Lower lobe of right lung (tissue), 2 donors: Measurements from ENCODE around the gene GPN3. TPM values are rescaled to one million over a fixed set of nuclear protein-coding genes. Genes with fewer than 3 reads are reported as not detected.

Experiments
- ATAC-seq, 2 donors: fragments of 200-7000 bp; cut with Tn5 transposase; one replicate each; pipeline ENCODE4 v1.9.1; 2020 to 2022; ENCODE audit warnings: mild to moderate bottlenecking in 2 of 2, moderate library complexity in 2 of 2
- DNase-seq: peaks from one replicate; pipeline ENCODE4 v3.0.0-alpha.2; 2020
- H3K27ac ChIP-seq: fragments of 200-600 bp; one replicate; pipeline ENCODE4 v1.8.0; 2022
- H3K27me3 ChIP-seq: fragments of 200-600 bp; one replicate; pipeline ENCODE4 v1.8.0; 2022; ENCODE audit warnings: low read depth
- H3K36me3 ChIP-seq: fragments of 200-600 bp; one replicate; pipeline ENCODE4 v1.8.0; 2022; ENCODE audit warnings: mild to moderate bottlenecking
- H3K4me1 ChIP-seq: fragments of 200-600 bp; one replicate; pipeline ENCODE4 v1.8.0; 2022
- H3K4me3 ChIP-seq: fragments of 200-600 bp; one replicate; pipeline ENCODE4 v1.8.0; 2022; ENCODE audit warnings: mild to moderate bottlenecking
- H3K9me3 ChIP-seq: fragments of 200-600 bp; one replicate; pipeline ENCODE4 v1.8.0; 2022
- intact Hi-C: fragments of 100-400 bp; cut with DNase I; formaldehyde crosslinking; loops from one replicate; pipeline ENCODE4 v1.11.0; 2022
- total RNA-seq: library from RNA; stranded (reverse); fragmentation: NEBNext Ultra II Directional; extraction: Animal tissue kit (Norgen Biotek cat#: 25700); gene quantifications from one replicate; pipeline ENCODE4 v1.2.1, GENCODE V29; 2021
- TF ChIP-seq, protein P1 (sequence below): fragments of 200-600 bp; IDR thresholded peaks from one replicate; pipeline ENCODE4 v1.8.0; 2022; ENCODE audit warnings: antibody characterized with exemption, mild to moderate bottlenecking
- donor health status: DM: no; HTN: yes; CAD: no; lungs with severe emphysema.

The GPN3 gene
- total RNA-seq, 1 donor from 2014 or later: 18.9 TPM

- no peak for ATAC-seq
- Histone ChIP-seq H3K27me3 (no peaks in the 10 kb centered on the region), H3K4me3 (no peak overlapping the region), H3K27ac (no peak overlapping the region), H3K36me3 (no peaks in the 10 kb centered on the region), H3K4me1 (peaks cover 15% of the 10 kb centered on the region), H3K9me3 (no peaks in the 10 kb centered on the region)
- intact Hi-C loops: no loop called here
- TF ChIP-seq, protein P1, sequence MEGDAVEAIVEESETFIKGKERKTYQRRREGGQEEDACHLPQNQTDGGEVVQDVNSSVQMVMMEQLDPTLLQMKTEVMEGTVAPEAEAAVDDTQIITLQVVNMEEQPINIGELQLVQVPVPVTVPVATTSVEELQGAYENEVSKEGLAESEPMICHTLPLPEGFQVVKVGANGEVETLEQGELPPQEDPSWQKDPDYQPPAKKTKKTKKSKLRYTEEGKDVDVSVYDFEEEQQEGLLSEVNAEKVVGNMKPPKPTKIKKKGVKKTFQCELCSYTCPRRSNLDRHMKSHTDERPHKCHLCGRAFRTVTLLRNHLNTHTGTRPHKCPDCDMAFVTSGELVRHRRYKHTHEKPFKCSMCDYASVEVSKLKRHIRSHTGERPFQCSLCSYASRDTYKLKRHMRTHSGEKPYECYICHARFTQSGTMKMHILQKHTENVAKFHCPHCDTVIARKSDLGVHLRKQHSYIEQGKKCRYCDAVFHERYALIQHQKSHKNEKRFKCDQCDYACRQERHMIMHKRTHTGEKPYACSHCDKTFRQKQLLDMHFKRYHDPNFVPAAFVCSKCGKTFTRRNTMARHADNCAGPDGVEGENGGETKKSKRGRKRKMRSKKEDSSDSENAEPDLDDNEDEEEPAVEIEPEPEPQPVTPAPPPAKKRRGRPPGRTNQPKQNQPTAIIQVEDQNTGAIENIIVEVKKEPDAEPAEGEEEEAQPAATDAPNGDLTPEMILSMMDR: no peak
- DNase-seq: no peak
These were observed 37.3 kb upstream of the GPN3 start for GRCh38 chr12:110505332-110505731.

DNA sequence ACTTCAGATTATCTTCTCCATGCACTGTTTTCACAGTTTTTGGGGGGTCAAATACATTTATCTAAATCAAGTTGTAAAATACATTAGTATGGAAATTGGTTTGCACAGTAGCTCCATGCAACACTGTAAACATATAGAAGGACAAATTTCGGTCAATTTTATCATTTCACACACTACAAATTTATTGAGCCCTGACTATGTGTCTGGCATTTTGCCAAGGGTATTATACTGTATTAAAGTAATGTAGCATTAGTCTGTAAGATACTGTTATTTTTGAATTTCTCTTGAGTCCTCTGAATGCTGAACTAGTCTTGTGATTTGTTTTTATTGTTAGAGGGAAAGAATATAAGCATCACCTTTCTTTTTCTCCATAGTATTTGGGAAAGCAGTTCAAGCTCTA is 35.4 kb upstream of the GPN3 start:
- intact Hi-C loops: no loop called here
- no peak for DNase-seq
- TF ChIP-seq, protein P1: no peak
- H3K27ac ChIP-seq: no peak overlapping the region
- no peak overlapping the region for H3K4me3 ChIP-seq
- no peaks in the 10 kb centered on the region for H3K9me3 ChIP-seq
- H3K4me1 ChIP-seq: peaks cover 34% of the 10 kb centered on the region
- no peak for ATAC-seq
- no peaks in the 10 kb centered on the region for H3K36me3 ChIP-seq
- H3K27me3 ChIP-seq: no peaks in the 10 kb centered on the region

- Histone ChIP-seq H3K9me3 (no peaks in the 10 kb centered on the region), H3K27me3 (no peaks in the 10 kb centered on the region), H3K4me1 (peaks cover 39% of the 10 kb centered on the region), H3K36me3 (no peaks in the 10 kb centered on the region), H3K27ac (peak within 1 kb of the TSS; percentile 93), H3K4me3 (peak within 1 kb of the TSS; percentile 96)
- intact Hi-C loops: no loop called here
- ATAC-seq (peak; percentile 98 to 99), DNase-seq (peak; percentile 99)
- TF ChIP-seq, protein P1: no peak
These were observed 34.0 kb upstream of the GPN3 start, which contains the start of the genes RAD9B and VPS29 for GRCh38 chr12:110501752-110502738. Gene RAD9B (plus strand): TSS chr12:110502331. CDS start chr12:110502338, 7 bp downstream. Gene VPS29 (minus strand): TSS chr12:110502111. CDS start chr12:110502051, 60 bp downstream.

DNA sequence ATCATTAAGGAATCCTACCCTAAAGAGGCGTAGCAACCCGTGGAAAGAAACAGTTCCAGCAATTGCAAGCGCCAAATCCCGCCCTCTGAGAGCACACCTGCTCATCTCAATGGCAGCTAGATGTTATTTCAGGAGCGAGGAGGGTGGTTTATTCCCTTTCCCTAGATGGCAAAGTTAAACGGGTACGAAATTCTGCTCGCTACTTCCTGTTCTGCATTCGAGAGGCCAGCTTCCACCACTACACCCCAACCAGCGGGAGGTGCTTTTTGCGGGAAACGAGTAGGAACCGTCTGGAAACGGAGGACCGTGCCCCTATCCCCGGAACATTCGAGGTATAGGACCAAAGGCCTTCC is 33.3 kb upstream of the GPN3 start:
- peaks cover under 1% of the 10 kb centered on the region for H3K36me3 ChIP-seq
- no peaks in the 10 kb centered on the region for H3K27me3 ChIP-seq
- H3K9me3 ChIP-seq: no peaks in the 10 kb centered on the region
- intact Hi-C loops: no loop called here
- peak; percentile 43 to 59 for ATAC-seq
- peak overlapping the region; percentile 93 for H3K27ac ChIP-seq
- peak overlapping the region; percentile 96 for H3K4me3 ChIP-seq
- TF ChIP-seq, protein P1: no peak
- no peak for DNase-seq
- H3K4me1 ChIP-seq: peaks cover 39% of the 10 kb centered on the region

DNA sequence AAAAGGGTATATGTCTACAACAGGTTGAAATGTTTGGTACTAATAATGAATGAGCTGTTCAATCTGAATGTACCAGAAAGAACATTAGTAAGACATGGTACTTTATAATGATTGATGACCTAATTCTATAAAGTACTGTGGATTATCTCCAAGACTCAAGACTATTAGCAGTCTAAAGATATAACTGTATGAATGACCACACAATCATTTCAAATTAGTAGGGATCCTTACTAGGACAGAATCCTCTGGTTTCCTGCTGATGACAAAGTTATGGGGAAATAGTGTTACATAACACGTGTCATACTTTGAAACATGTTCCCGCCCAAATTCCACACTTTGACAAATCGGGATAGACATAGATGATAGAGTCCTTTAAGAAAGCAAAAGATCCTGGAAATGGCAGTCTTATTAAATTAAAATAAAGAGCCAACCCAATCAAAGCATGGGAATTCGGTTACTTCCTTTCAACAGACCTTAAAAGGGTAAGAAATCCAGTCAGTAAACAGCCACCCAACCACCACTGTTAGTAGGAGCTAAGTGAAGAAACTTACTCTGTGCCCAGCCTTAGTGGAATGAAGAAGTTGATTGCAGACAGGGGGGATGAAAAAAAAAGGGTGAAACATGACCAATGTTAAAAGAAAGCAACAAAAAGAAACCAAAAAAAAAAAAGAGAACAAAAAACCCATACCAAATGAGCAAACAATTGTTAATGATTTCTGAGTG is 31.1 kb upstream of the GPN3 start:
- Histone ChIP-seq H3K9me3 (no peaks in the 10 kb centered on the region), H3K4me1 (peaks cover 39% of the 10 kb centered on the region), H3K27me3 (no peaks in the 10 kb centered on the region), H3K4me3 (no peak overlapping the region), H3K36me3 (peaks cover 22% of the 10 kb centered on the region), H3K27ac (no peak overlapping the region)
- intact Hi-C loops: no loop called here
- ATAC-seq: no peak
- no peak for DNase-seq
- TF ChIP-seq, protein P1: no peak
